ENCODE measurements around the gene MTHFD1. TPM values are rescaled to one million over a fixed set of nuclear protein-coding genes. Genes with fewer than 3 reads are reported as not detected.

Gene MTHFD1
- 30.7 and 37.8 TPM in 2 replicates for total RNA-seq
- 63.6 and 73.1 TPM in 2 replicates for polyA plus RNA-seq

- Histone ChIP-seq H3K4me3 (peak within 1 kb of the TSS; percentile 44), H3K27ac (peak within 1 kb of the TSS; percentile 85), H3K36me3 (no peaks in the 10 kb centered on the region), H3K4me1 (ENCODE audit: low read depth) (peaks cover 7% of the 10 kb centered on the region), H3K9me3 (ENCODE audit: low read depth) (no peaks in the 10 kb centered on the region), H3K27me3 (no peaks in the 10 kb centered on the region)
- TF ChIP-seq CTCF (IDR thresholded peaks at IDR 0.05; ENCODE audit: low read depth, low read length), result no peak
- DNase-seq (ENCODE audit: low read depth in 1 of 2, low spot score in 1 of 2), result peak; percentile 98 to 100
These were observed at the start of gene MTHFD1 for GRCh38 chr14:64387782-64388532. TSS of gene MTHFD1 (plus strand) at chr14:64388353. CDS start at chr14:64388428, 75 bp downstream.

- H3K27ac ChIP-seq, result peak overlapping the region; percentile 88
- no peaks in the 10 kb centered on the region for H3K36me3 ChIP-seq
- peaks cover 4% of the 10 kb centered on the region for H3K4me1 ChIP-seq (ENCODE audit: low read depth)
- no peak for TF ChIP-seq CTCF (IDR thresholded peaks at IDR 0.05; ENCODE audit: low read depth, low read length)
- H3K9me3 ChIP-seq (ENCODE audit: low read depth), result no peaks in the 10 kb centered on the region
- DNase-seq (ENCODE audit: low read depth in 1 of 2, low spot score in 1 of 2), result peak; percentile 98 to 99
- no peaks in the 10 kb centered on the region for H3K27me3 ChIP-seq
- H3K4me3 ChIP-seq, result peak overlapping the region; percentile 67
These were observed 49.4 kb upstream of the MTHFD1 start for GRCh38 chr14:64338616-64339316.

- Histone ChIP-seq H3K4me1 (ENCODE audit: low read depth) (peaks cover 4% of the 10 kb centered on the region), H3K27ac (no peak overlapping the region), H3K4me3 (no peak overlapping the region), H3K27me3 (no peaks in the 10 kb centered on the region), H3K9me3 (ENCODE audit: low read depth) (no peaks in the 10 kb centered on the region), H3K36me3 (no peaks in the 10 kb centered on the region)
- DNase-seq (ENCODE audit: low read depth in 1 of 2, low spot score in 1 of 2), result no peak
- no peak for TF ChIP-seq CTCF (IDR thresholded peaks at IDR 0.05; ENCODE audit: low read depth, low read length)
These were observed 47.5 kb upstream of the MTHFD1 start for GRCh38 chr14:64340560-64341196.

GRCh38 chr14:64347748-64348147 lies 40.4 kb upstream of the MTHFD1 start:
- TF ChIP-seq CTCF (IDR thresholded peaks at IDR 0.05; ENCODE audit: low read depth, low read length), result no peak
- Histone ChIP-seq H3K4me3 (no peak overlapping the region), H3K36me3 (no peaks in the 10 kb centered on the region), H3K27ac (no peak overlapping the region), H3K4me1 (ENCODE audit: low read depth) (no peaks in the 10 kb centered on the region), H3K9me3 (ENCODE audit: low read depth) (no peaks in the 10 kb centered on the region), H3K27me3 (no peaks in the 10 kb centered on the region)
- DNase-seq (ENCODE audit: low read depth in 1 of 2, low spot score in 1 of 2), result no peak

- Histone ChIP-seq H3K9me3 (ENCODE audit: low read depth) (no peaks in the 10 kb centered on the region), H3K4me3 (no peak overlapping the region), H3K27ac (no peak overlapping the region), H3K4me1 (ENCODE audit: low read depth) (no peaks in the 10 kb centered on the region), H3K27me3 (no peaks in the 10 kb centered on the region), H3K36me3 (no peaks in the 10 kb centered on the region)
- DNase-seq (ENCODE audit: low read depth in 1 of 2, low spot score in 1 of 2), result no peak
- TF ChIP-seq CTCF (IDR thresholded peaks at IDR 0.05; ENCODE audit: low read depth, low read length), result no peak
These were observed 38.2 kb upstream of the MTHFD1 start for GRCh38 chr14:64349741-64350490.
